Loucy (cell line): ENCODE data around the gene PEX19.
"Not testable (repeated sequence)": the region's sequence is repeated elsewhere in the genome, so short reads cannot be mapped to it uniquely, and the experiment has no call there.

Experiments
- H2AFZ ChIP-seq: fragments of 200-600 bp; sonication (generic); 2 replicates; pipeline ENCODE4 v1.6.0; 2016; ENCODE audit warnings: antibody characterized with exemption, mild to moderate bottlenecking, low read length, moderate library complexity
- H3F3A ChIP-seq: fragments of 200-600 bp; 2 replicates; pipeline ENCODE4 v1.6.0; 2016; ENCODE audit warnings: antibody characterized with exemption, low read depth, mild to moderate bottlenecking
- H3K27me3 ChIP-seq: fragments of 200-600 bp; sonication (generic); 2 replicates; pipeline ENCODE4 v1.6.1; 2014; ENCODE audit warnings: low read length, mild to moderate bottlenecking; ENCODE audit not compliant: insufficient read depth, poor library complexity, severe bottlenecking
- H3K36me3 ChIP-seq: fragments of 200-600 bp; sonication (generic); 2 replicates; pipeline ENCODE4 v1.6.1; 2016; ENCODE audit warnings: low read length; ENCODE audit not compliant: insufficient read depth
- H3K4me1 ChIP-seq: fragments of 200-600 bp; sonication (generic); 2 replicates; pipeline ENCODE4 v1.5.1; 2014; ENCODE audit warnings: low read length, mild to moderate bottlenecking; ENCODE audit not compliant: insufficient read depth, poor library complexity, severe bottlenecking
- H3K4me2 ChIP-seq: fragments of 200-600 bp; sonication (generic); 2 replicates; pipeline ENCODE4 v1.6.0; 2014; ENCODE audit warnings: antibody characterized with exemption, low read length, low read depth, mild to moderate bottlenecking; ENCODE audit not compliant: poor library complexity, severe bottlenecking
- H3K4me3 ChIP-seq: fragments of 200-600 bp; sonication (generic); 2 replicates; pipeline ENCODE4 v1.5.1; 2014; ENCODE audit warnings: low read length, mild to moderate bottlenecking, mixed read lengths; ENCODE audit not compliant: poor library complexity, severe bottlenecking
- H3K79me2 ChIP-seq: fragments of 200-600 bp; sonication (generic); 2 replicates; pipeline ENCODE4 v1.6.1; 2014; ENCODE audit warnings: low read length; ENCODE audit not compliant: insufficient read depth
- H3K9ac ChIP-seq: fragments of 200-600 bp; sonication (generic); 2 replicates; pipeline ENCODE4 v1.6.0; 2014; ENCODE audit warnings: mild to moderate bottlenecking, low read depth, low read length, moderate library complexity; ENCODE audit not compliant: poor library complexity, severe bottlenecking
- H3K9me2 ChIP-seq: fragments of 200-600 bp; sonication (generic); replicated peaks from 2 replicates; pipeline ENCODE4 v1.6.1; 2016; ENCODE audit warnings: low read depth, low read length, mixed read lengths
- H3K9me3 ChIP-seq: fragments of 200-600 bp; sonication (generic); 2 replicates; pipeline ENCODE4 v1.6.1; 2014; ENCODE audit warnings: mild to moderate bottlenecking, antibody characterized with exemption, low read length, low read depth; ENCODE audit not compliant: insufficient read depth
- H4K20me1 ChIP-seq: fragments of 200-600 bp; sonication (generic); 2 replicates; pipeline ENCODE4 v1.6.0; 2014; ENCODE audit warnings: antibody characterized with exemption, low read length, mild to moderate bottlenecking; ENCODE audit not compliant: insufficient read depth, poor library complexity, severe bottlenecking
- EZH2phosphoT487 ChIP-seq: fragments of 200-600 bp; IDR thresholded peaks from 2 replicates; pipeline ENCODE4 v1.6.1; 2018; ENCODE audit warnings: antibody characterized with exemption, mild to moderate bottlenecking, moderate library complexity, borderline replicate concordance
- TF ChIP-seq, protein P1 (sequence below): fragments of 200-600 bp; sonication (generic); conservative IDR thresholded peaks from 2 replicates; pipeline ENCODE4 v1.5.1; 2014; ENCODE audit warnings: mild to moderate bottlenecking, antibody characterized with exemption, low read length

Gene PEX19

DNA sequence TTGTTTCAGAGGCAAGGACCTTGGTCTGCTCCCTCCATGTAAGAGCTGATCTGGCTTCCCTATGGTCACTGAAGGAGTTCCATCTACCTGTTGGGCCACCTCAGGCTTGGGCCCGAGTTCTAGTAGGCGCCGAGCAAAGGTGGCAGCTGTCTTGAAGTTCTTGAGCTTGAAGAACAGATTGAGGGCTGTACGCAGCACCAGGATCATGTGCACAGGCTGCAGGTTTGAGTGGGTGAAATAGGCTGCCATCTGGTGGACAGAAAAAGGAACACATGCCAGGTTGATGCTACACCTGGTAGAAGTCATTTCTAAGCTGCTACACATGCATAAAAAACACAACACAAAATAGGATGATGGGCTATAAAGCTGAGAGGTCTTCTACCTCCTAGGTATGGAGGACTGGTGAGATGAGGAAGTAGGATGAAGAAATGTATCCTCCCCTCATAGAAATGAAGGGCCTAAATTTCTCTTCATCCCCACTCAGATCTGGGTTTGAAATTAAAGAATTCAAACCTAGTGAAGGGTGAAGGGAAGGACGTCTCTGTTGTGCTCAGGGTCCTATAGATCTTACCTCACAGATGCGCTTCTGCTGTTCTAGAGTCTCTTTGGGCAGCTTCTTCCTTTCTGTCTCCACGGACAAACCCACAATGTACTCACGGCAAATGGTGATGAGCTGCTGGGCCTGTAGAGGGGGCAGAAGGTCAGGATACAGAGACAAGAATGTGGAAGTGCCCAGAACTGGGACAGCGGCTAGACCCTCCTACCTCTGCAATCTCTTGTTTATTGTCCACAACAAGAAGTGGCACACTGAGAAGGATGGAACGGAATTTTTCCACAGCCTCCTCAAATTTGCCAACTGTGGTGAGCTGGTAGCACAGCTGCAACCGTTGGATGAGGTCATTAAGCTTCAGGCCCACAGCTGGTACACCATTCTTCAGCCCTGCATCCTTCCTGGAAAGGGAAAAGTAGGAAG is 6.6 kb upstream of the PEX19 start:
- no peak for TF ChIP-seq EZH2phosphoT487
- TF ChIP-seq, protein P1, sequence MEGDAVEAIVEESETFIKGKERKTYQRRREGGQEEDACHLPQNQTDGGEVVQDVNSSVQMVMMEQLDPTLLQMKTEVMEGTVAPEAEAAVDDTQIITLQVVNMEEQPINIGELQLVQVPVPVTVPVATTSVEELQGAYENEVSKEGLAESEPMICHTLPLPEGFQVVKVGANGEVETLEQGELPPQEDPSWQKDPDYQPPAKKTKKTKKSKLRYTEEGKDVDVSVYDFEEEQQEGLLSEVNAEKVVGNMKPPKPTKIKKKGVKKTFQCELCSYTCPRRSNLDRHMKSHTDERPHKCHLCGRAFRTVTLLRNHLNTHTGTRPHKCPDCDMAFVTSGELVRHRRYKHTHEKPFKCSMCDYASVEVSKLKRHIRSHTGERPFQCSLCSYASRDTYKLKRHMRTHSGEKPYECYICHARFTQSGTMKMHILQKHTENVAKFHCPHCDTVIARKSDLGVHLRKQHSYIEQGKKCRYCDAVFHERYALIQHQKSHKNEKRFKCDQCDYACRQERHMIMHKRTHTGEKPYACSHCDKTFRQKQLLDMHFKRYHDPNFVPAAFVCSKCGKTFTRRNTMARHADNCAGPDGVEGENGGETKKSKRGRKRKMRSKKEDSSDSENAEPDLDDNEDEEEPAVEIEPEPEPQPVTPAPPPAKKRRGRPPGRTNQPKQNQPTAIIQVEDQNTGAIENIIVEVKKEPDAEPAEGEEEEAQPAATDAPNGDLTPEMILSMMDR = peak; percentile 87
- Histone ChIP-seq H3K79me2 (no peaks in the 10 kb centered on the region), H2AFZ (no peak overlapping the region), H3K9ac (no peak overlapping the region), H3K9me3 (no peaks in the 10 kb centered on the region), H3K4me1 (no peaks in the 10 kb centered on the region), H3K4me3 (no peak overlapping the region), H3K36me3 (peaks cover 75% of the 10 kb centered on the region), H3K9me2 (no peaks in the 10 kb centered on the region), H3K27me3 (no peaks in the 10 kb centered on the region), H3F3A (no peaks in the 10 kb centered on the region), H4K20me1 (no peaks in the 10 kb centered on the region), H3K4me2 (no peak overlapping the region)

DNA sequence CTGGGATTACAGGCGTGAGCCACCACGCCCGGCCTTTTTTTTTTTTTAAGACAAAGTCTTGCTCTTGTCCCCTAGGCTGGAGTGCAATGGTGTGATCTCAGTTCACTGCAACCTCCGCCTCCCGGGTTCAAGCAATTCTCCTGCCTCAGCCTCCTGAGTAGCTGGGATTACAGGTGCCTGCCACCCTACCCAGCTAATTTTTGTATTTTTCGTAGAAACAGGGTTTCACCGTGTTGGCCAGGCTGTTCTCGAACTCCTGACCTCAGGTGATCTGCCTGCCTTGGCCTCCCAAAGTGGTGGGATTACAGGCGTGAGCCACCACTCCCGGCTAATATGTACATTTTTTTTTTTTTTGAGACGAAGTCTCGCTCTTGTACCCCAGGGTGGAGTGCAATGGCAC is 2.8 kb upstream of the PEX19 start:
- Histone ChIP-seq H3K79me2 (peaks cover 17% of the 10 kb centered on the region; the same call in 1 of the 2 replicates), H3K36me3 (peaks cover 38% of the 10 kb centered on the region)
- not testable (repeated sequence) for H2AFZ ChIP-seq, H3K9ac ChIP-seq, H3K4me1 ChIP-seq, H3K9me2 ChIP-seq, H3F3A ChIP-seq, H3K27me3 ChIP-seq, H3K9me3 ChIP-seq, H3K4me3 ChIP-seq, H3K4me2 ChIP-seq, H4K20me1 ChIP-seq

DNA sequence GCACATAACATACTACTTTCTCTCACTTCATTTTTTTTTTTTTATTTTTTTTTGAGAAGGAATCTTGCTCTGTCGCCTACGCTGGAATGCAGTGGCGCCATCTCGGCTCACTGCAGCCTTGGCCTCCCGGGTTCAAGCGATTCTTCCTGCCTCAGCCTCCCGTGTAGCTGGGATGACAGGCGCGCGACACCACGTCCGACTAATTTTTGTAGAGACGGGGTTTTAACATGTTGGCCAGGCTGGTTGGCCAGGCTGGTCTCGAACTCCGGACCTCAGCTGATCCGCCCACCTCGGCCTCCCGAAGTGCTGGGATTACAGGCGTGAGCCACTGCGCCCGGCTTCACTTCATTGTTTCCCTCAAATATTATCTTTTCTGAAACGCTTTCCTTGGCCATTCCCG is 573 bp upstream of the PEX19 start:
- Histone ChIP-seq H3K4me3 (peak overlapping the region; percentile 84), H3K9ac (no peak overlapping the region), H4K20me1 (no peaks in the 10 kb centered on the region), H3K9me3 (no peaks in the 10 kb centered on the region), H3K27me3 (no peaks in the 10 kb centered on the region), H3K9me2 (no peaks in the 10 kb centered on the region), H3K4me1 (no peaks in the 10 kb centered on the region), H3K36me3 (peaks cover 23% of the 10 kb centered on the region), H3K79me2 (peaks cover 17% of the 10 kb centered on the region; the same call in 1 of the 2 replicates), H3F3A (no peaks in the 10 kb centered on the region), H3K4me2 (peak overlapping the region; percentile 86), H2AFZ (peak overlapping the region; percentile 8; the same call in 1 of the 2 replicates)
- TF ChIP-seq, protein P1 = no peak
- no peak for TF ChIP-seq EZH2phosphoT487
